Measurements from ENCODE around the gene LINGO3.

Gene LINGO3

DNA sequence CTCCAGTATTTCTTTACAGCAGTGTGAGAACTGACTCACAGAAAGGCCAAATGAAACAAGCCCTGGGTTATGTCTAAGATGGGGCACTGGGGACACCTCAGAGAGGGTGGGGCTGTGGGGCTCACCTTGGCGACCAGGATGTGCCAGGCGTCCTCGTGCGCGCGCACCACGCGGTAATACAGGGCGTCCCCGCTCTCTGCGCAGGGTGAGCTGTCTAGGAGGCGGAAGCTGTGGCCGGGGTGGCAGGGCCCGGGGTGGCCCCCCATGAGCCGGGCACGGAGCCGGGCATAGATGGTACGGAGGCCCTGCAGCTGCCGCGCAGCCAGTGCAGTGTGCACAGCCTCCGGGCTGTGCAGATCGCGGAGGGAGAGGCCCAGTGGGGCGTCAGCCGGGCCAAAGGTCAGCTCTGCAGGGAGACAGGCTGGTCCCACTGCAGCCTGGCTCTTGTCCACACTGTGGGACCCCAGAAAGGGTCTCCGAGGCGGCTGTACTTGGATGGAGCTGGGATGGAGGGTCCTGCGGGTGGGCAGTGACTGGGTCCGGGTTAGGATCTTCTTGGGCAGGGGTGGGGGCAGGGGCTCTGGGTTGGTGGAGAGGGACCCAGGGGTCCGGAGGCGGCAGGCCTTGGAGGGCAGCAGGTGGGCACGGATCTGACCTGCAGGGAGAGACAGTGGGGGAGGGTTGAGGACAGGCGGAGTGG is 29.3 kb downstream of the LINGO3 start:
- DNase-seq: no peak

GRCh38 chr19:2277138-2277537 is 30.8 kb downstream of the LINGO3 start:
- no peak for DNase-seq

DNA sequence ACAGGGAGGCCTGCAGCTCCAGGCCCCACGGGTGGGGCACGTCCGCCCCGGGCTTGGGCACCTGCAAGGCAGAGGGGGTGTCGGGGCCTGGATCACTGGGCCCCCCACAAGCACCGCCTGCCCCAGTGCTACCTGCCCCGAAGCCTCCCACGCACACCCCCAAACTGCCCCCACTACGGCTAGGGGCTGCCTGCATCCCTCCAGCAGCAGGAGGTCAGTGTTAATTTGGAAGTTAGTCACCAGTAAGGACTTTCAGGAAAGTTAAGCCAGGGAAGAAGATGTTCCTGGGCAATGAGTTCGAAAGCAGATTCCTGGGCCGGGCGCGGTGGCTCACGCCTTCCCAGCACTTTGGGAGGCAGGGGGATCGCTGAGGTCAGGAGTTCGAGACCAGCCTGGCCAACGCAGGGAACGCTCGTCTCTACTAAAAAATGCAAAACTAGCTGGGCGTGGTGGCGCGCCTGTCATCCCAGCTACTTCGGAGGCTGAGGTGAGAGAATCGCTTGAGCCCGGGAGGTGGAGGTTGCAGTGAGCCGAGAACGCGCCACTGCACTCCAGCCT is 31.4 kb downstream of the LINGO3 start:
- DNase-seq: no peak

DNA sequence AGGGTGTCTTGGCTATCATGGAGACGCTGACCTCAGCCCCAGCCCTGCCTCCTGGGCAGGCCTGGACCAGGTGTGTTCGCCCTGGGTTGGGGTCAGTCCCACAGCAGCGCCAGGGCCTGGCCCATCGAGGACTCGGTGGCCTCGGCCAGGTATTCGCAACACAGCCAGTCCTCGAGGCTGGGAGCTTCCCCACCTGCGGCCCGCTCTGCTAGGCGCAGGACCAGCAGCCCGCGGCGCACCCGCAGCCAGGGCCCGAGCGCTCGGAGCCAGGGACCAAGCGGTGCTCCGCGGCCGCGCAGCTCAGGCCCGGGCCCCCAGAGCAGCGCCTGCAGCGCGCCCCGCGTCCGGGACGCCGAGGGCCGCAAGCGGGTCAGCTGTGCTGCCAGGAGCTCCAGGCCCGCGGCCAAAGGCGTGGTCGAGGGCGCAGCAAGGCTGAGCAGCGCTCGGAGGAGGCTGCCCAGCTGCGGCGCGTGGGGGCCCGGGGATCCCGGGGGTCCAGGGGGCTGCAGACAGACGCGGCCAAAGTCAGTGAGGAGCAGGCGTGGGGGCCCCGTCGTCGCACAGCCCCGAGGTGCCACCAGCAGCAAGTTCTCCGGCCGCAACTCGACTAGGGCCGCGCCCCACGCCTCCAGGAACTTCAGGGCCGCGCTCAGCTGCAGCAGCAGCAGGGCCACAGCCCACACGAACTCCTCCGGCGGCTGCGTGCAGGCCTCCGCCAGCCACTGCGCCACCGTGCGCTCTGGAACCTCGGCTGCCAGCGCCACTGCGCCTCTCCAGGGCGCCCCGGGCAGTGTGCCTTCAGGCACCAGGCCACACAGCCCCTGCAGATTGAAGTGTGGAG is 32.1 kb downstream of the LINGO3 start:
- DNase-seq: no peak

- DNase-seq: no peak
Observed at GRCh38 chr19:2274931-2275535, 32.9 kb downstream of the LINGO3 start.

DNA sequence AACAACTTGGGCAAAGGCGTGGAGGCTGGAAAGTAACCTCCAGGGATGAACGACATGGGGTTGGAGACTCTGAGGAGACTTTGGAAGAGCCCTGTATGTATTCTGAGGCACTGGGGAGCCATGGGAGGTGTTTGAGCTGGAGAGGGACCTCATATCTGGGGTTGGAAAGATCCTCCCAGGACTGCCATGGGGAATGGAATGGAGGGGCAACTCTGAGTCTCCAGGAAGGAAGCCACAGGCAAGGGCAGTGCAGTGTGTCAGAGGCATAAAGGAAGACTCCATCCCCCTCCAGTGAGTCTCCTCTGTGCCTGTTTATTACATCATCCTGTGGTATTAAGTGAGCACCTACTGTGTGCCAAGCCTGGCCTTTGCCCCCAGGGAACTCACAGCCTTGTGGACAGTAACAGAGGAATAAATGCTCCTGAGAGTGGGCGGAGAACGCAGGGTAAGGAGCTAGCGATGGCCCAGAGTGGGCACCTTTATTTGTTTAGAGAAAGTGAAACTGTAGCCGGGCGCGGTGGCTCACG is 33.7 kb downstream of the LINGO3 start:
- DNase-seq: no peak

GRCh38 chr19:2273356-2274184 is 34.4 kb downstream of the LINGO3 start:
- no peak for DNase-seq

GRCh38 chr19:2271234-2272103 is 36.5 kb downstream of the LINGO3 start:
- DNase-seq: peak; percentile 43

- peak; percentile 75 for DNase-seq
Observed at GRCh38 chr19:2270423-2271233, 37.3 kb downstream of the LINGO3 start.

DNA sequence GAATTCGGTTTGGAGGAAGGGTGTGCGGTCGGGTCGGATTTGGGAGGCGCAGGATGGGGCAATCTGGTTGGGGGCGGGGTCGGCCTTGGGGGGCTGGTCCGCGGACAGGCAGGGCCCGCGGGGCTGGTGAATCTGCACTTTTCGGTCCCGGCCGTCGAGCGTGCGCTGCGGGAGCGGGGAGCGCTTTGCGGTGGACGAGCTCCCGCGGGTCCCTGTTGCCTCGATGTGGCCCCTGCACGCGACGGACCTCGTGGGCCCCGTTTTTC is 37.9 kb downstream of the LINGO3 start:
- DNase-seq: no peak

DNA sequence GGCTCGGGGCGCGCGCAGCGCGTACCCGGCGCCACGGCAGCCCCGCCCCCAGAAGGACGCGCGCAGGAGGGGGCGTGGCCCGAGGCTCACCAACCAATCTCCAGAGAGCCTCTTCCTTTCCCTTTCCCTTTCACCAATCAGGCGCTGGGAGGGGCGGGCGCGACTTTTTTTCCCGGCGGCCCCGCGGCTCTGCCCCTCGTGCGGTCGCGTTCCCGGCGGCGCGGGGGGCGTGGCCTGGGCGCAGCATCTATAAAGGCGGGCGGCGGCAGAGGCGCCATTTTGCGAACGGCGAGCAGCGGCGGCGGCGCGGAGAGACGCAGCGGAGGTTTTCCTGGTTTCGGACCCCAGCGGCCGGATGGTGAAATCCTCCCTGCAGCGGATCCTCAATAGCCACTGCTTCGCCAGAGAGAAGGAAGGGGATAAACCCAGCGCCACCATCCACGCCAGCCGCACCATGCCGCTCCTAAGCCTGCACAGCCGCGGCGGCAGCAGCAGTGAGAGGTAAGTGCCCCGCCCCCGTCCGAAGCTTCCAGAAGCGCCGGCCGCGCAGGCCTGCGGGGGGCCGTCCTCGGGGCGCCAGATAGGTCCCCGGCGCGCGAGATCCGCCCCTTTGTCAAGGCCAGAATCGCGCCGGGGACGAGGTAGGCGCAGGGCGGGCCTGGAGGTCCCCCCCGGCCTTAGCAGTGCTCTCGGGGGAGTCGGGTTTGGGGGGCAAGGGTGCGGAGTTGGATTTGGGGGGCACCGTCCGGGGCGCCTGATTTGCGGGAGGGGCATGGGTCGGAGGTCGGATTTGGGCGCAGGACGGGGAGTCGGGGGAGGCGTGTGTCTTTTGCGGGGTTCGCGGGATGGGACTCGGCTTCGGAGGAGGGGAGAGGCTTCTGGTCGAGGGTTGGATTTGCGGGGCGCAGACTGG is 38.5 kb downstream of the LINGO3 start:
- DNase-seq: peak; percentile 86

DNA sequence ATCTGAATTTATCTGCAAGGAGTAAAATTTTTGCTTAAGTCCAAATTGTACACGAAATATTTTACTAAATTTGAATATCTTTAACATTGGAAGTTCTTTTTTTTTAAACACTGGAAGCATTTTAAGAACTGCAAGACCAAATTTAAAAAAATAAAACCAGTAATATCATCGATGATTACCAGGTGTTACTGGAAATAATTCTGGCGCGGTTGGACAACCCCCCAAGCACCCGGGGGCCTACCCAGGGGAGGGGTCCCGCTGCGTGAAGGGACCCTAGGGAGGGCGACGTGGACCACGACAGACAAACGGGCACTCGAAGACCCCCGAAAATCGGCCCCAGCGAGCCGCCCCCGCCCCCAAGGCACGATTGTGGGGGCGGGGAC is 39.1 kb downstream of the LINGO3 start:
- no peak for DNase-seq

- no peak for DNase-seq
Observed at GRCh38 chr19:2268480-2268830, 39.5 kb downstream of the LINGO3 start.

GRCh38 chr19:2266183-2266993 is 41.6 kb downstream of the LINGO3 start:
- no peak for DNase-seq

DNA sequence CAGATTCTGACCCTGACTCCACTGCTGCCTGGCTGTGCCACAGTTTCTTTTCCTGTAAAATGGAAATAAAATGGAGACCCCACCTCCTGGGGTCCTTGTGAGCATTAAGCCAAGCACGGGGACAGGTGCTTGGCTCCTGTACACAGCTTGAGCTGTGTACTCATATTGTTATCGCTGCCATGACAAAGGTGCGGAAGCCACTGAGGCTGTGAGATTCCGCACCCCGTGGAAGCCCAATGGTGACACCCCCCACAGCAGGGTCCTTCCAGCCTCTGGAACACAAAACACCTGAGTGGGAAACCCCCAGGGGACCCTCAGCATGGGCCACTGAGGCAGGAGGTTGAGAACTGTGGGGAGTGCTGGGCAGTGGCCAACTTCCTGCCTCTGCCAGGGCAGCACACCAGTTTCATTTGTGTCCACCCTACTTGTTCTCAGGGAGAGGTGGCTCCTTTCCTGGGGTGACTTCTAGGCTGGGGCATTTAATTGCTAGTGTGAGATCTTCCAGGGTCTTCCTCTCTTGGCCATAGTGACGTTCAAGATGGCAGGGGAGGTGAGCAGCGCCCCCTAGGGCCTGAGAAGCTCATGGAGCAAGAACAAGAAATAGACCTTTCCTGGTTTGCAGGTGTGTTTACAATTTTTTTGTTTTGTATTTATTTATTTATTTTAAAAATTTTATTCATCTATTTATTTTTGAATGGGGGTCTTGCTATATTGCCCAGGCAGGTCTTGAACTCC is 46.3 kb downstream of the LINGO3 start:
- DNase-seq: no peak

GRCh38 chr19:2260341-2260805 is 47.6 kb downstream of the LINGO3 start:
- no peak for DNase-seq

DNA sequence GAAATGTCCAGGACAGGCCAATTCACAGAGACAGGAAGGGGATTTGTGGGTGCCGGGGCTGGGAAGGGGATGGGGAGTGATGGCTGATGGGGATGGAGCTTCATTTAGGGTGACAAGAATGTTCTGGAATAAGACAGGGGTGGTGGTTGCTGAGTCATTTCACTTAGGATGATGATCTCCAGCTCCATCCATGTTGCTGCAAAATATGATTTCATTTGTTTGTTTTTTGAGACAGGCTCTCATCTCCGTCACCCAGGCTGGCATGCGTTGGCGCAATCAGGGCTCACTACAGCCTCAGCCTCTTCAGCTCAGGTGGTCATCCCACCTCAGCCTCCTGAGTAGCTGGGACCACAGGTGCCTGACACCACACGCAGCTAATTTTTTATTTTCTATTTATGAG is 48.6 kb downstream of the LINGO3 start:
- no peak for DNase-seq

All from amniotic stem cell (primary cell).